K562 (cell line): ENCODE results near the gene ABHD8. TPM values are rescaled to one million over a fixed set of nuclear protein-coding genes. Genes with fewer than 3 reads are reported as not detected.
A peak's percentile ranks its signal among the peaks of the same experiment; 100 is the strongest.

ENCODE experiments used
- ARNT ChIP-seq, 2 experiments: fragments of 450-650 bp; IDR thresholded peaks; 2 replicates each; pipeline ENCODE4 v1.6.1; 2016; ENCODE audit warnings: mild to moderate bottlenecking in 1 of 2
- ATF3 ChIP-seq, 2 experiments: fragments of 450-650 bp in 1 of 2; sonication (generic) in 1 of 2; formaldehyde crosslinking in 1 of 2; IDR thresholded peaks in 1 of 2; conservative IDR thresholded peaks in 1 of 2; 2 replicates each; pipeline versions ENCODE4 v1.6.1 to v1.8.1; 2016 to 2023; ENCODE audit warnings: mild to moderate bottlenecking in 2 of 2, moderate library complexity in 2 of 2, inconsistent platforms in 1 of 2, missing genetic modification reagents in 1 of 2
- CHD2 ChIP-seq: IDR thresholded peaks from 2 replicates; pipeline ENCODE4 v1.6.1; 2011; ENCODE audit warnings: low read depth, low read length
- E2F6 ChIP-seq, 2 experiments: IDR thresholded peaks; 2 replicates each; pipeline ENCODE4 v1.6.1; 2011; ENCODE audit warnings: borderline replicate concordance in 1 of 2, control low read depth in 1 of 2, low read depth in 1 of 2, low read length in 1 of 2, mild to moderate bottlenecking in 1 of 2, mixed read lengths in 1 of 2, moderate library complexity in 1 of 2; ENCODE audit not compliant: insufficient read depth in 1 of 2, insufficient read length in 1 of 2, poor library complexity in 1 of 2, severe bottlenecking in 1 of 2; ENCODE audit errors: extremely low read depth in 1 of 2
- HNRNPL ChIP-seq: fragments of 200-400 bp; formaldehyde crosslinking; IDR thresholded peaks from 2 replicates; pipeline ENCODE4 v1.6.1; 2017; ENCODE audit warnings: low read depth, mild to moderate bottlenecking, low read length
- ILK ChIP-seq: fragments of 450-650 bp; IDR thresholded peaks from 2 replicates; pipeline ENCODE4 v1.6.1; 2016; ENCODE audit warnings: missing genetic modification characterization, low read depth, mild to moderate bottlenecking, missing compliant biosample characterization, moderate library complexity, borderline replicate concordance
- MCM2 ChIP-seq: fragments of 450-650 bp; IDR thresholded peaks from 2 replicates; pipeline ENCODE4 v1.6.1; 2017; ENCODE audit warnings: low read depth, mild to moderate bottlenecking
- MGA ChIP-seq: fragments of 450-650 bp; IDR thresholded peaks from 2 replicates; pipeline ENCODE4 v1.6.1; 2016; ENCODE audit warnings: mild to moderate bottlenecking, moderate library complexity
- NCOA4 ChIP-seq: fragments of 450-650 bp; IDR thresholded peaks from 2 replicates; pipeline ENCODE4 v1.6.1; 2018; ENCODE audit warnings: mild to moderate bottlenecking; ENCODE audit not compliant: partially characterized antibody
- POLR3A ChIP-seq: IDR thresholded peaks from 2 replicates; pipeline ENCODE4 v1.6.1; 2011; ENCODE audit warnings: borderline replicate concordance, mild to moderate bottlenecking, moderate library complexity; ENCODE audit not compliant: insufficient read length, insufficient read depth; ENCODE audit errors: extremely low read depth
- TOE1 ChIP-seq, 2 experiments: fragments of 450-650 bp in 1 of 2; sonication (generic) in 1 of 2; formaldehyde crosslinking in 1 of 2; IDR thresholded peaks; 2 replicates each; pipeline versions ENCODE4 v1.7.1 to v1.8.0; 2016 to 2022; ENCODE audit warnings: borderline replicate concordance in 2 of 2, mild to moderate bottlenecking in 2 of 2, antibody characterized with exemption in 1 of 2, inconsistent platforms in 1 of 2, low read depth in 1 of 2, missing genetic modification reagents in 1 of 2, moderate library complexity in 1 of 2
- ZKSCAN8 ChIP-seq: fragments of 200-800 bp; sonication (Bioruptor generic); IDR thresholded peaks from 2 replicates; pipeline ENCODE4 v1.6.1; 2016; ENCODE audit warnings: missing genetic modification characterization, missing compliant biosample characterization
- ZNF143 ChIP-seq: sonication (generic); formaldehyde crosslinking; IDR thresholded peaks from 2 replicates; pipeline ENCODE4 v1.9.0; 2022; ENCODE audit warnings: mild to moderate bottlenecking, missing genetic modification reagents
- ZNF79 ChIP-seq: fragments of 250-450 bp; sonication (Bioruptor Pico); IDR thresholded peaks from 2 replicates; pipeline ENCODE4 v1.4.0; 2020; ENCODE audit warnings: low read depth, mild to moderate bottlenecking, moderate library complexity
- polyA plus RNA-seq, 8 experiments: library from polyadenylated mRNA; depleted of rRNA in 4 of 8; stranded (reverse) in 5 of 8; unstranded in 3 of 8; fragments of >200 nt; fragmentation: Nextera tagmentation in 2 of 8; fragmentation: Illumina TruSeq in 1 of 8; extraction: Ambion mirVana in 2 of 8; extraction: Trizol in 1 of 8; gene quantifications; 2 replicates each; pipeline versions ENCODE4 v1.2.1 to v1.2.3, GENCODE V29; 2011 to 2014; ENCODE audit warnings: inconsistent platforms in 1 of 8, missing spikeins in 1 of 8
- total RNA-seq, 7 experiments: library from RNA; depleted of rRNA in 6 of 7; stranded (reverse); fragments of >200 nt in 6 of 7; fragmentation: Illumina TruSeq in 2 of 7; extraction: Trizol in 2 of 7; gene quantifications; 2 replicates each; pipeline versions ENCODE4 v1.2.1 to v1.2.3, GENCODE V29; 2011 to 2021; ENCODE audit warnings: low replicate concordance in 1 of 7

The ABHD8 gene
- total and polyA plus RNA-seq, 9 of the 15 experiments (the other 6 are each of a cell fraction or from before 2014, with no cell fraction given), result 0.04 to 6.6 (median 2.0) TPM; not detected in 1

DNA sequence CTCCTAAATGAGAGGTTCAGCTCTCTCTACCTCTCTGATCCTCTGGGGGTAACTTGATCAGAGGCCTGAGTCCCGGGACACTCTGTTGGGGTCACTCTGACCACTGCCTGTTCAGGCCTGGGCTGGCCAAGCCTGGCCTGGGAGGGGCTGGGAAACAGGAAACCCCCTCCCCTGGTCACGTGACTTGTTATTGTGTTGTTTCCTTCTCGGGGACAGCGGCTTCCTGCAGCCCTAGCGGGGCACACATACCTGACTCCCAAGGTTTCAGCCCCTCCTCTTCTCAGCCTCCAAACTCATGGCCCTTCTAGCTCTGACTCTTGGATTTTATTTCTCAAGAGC, 38.6 kb downstream of the ABHD8 start, which contains the start of gene USHBP1 (continued):
- TF ChIP-seq MGA (no peak), E2F6 (IDR thresholded peaks at IDR 0.05; ENCODE audit: borderline replicate concordance in 1 of 2, extremely low read depth in 1 of 2, insufficient read depth in 1 of 2, insufficient read length in 1 of 2, low read depth in 1 of 2, low read length in 1 of 2, poor library complexity in 1 of 2, severe bottlenecking in 1 of 2) (no peak), ATF3 (IDR thresholded peaks at IDR 0.05) (no peak), ATF3 (CRISPR knock-in tag; conservative IDR thresholded peaks at IDR 0.05) (no peak), HNRNPL (no peak), CHD2 (no peak), MCM2 (no peak), ZNF79 (CRISPR knock-in tag) (no peak), ZNF143 (no peak), ILK (no peak), NCOA4 (no peak), TOE1 (IDR thresholded peaks at IDR 0.05; ENCODE audit: borderline replicate concordance) (peak; percentile 73), TOE1 (CRISPR knock-in tag; IDR thresholded peaks at IDR 0.05; ENCODE audit: borderline replicate concordance, low read depth) (no peak), POLR3A (no peak), ZKSCAN8 (CRISPR knock-in tag) (no peak), ARNT (IDR thresholded peaks at IDR 0.05) (no peak)
